B cell (primary cell): ENCODE data around the gene KIF13A. TPM values are rescaled to one million over a fixed set of nuclear protein-coding genes. Genes with fewer than 3 reads are reported as not detected.

Experiments used
- ATAC-seq: fragments of 200-7000 bp; cut with Tn5 transposase; one replicate; pipeline ENCODE4 v1.10.0; 2021; ENCODE audit warnings: low read depth, mild to moderate bottlenecking, moderate number of reproducible peaks, moderate library complexity
- CTCF ChIA-PET: fragments of 350-600 bp; sonication (Branson Sonifier 250); formaldehyde crosslinking; loops from one replicate; lab custom pipeline; 2021; ENCODE audit warnings: antibody characterized with exemption, inconsistent platforms; lab: Charles Lee
- POLR2A ChIA-PET: fragments of 350-600 bp; sonication (Branson Sonifier 250); formaldehyde crosslinking; loops from one replicate; lab custom pipeline; 2021; ENCODE audit warnings: antibody characterized with exemption; lab: Charles Lee
- DNase-seq: peaks from one replicate; pipeline ENCODE4 v3.0.0; 2013
- H2AFZ ChIP-seq: 2 replicates; pipeline ENCODE4 v1.6.1; 2012; ENCODE audit warnings: mild to moderate bottlenecking, low read depth, low read length; ENCODE audit not compliant: insufficient read depth, poor library complexity, severe bottlenecking
- H3K27ac ChIP-seq, 2 donors: 1 replicate in 1 of 2; 2 replicates in 1 of 2; pipeline ENCODE4 v1.5.1; 2012 to 2013; ENCODE audit warnings: low read length in 2 of 2, mild to moderate bottlenecking in 2 of 2, moderate library complexity in 1 of 2
- H3K27me3 ChIP-seq, 4 experiments: fragments of 200-600 bp in 1 of 4; sonication (generic) in 1 of 4; replicated peaks in 1 of 4; 1 replicate in 2 of 4; 2 replicates in 2 of 4; pipeline versions ENCODE4 v1.6.1 to v1.7.0; 2013 to 2016; ENCODE audit warnings: low read length in 3 of 4, mild to moderate bottlenecking in 2 of 4, mixed read lengths in 1 of 4, moderate library complexity in 1 of 4; ENCODE audit not compliant: insufficient read depth in 4 of 4, control insufficient read depth in 3 of 4; ENCODE audit errors: control extremely low read depth in 1 of 4
- H3K36me3 ChIP-seq, 2 experiments: replicated peaks in 1 of 2; 1 replicate in 1 of 2; 2 replicates in 1 of 2; pipeline versions ENCODE4 v1.6.1 to v1.7.1; 2013; ENCODE audit warnings: low read length in 1 of 2; ENCODE audit not compliant: insufficient read depth in 2 of 2, control insufficient read depth in 1 of 2; ENCODE audit errors: control extremely low read depth in 1 of 2, extremely low read depth in 1 of 2
- H3K4me1 ChIP-seq, 2 donors: fragments of 200-600 bp in 1 of 2; sonication (generic) in 1 of 2; 1 replicate in 1 of 2; 2 replicates in 1 of 2; pipeline versions ENCODE4 v1.5.1 to v1.6.1; 2013 to 2017; ENCODE audit warnings: low read length in 2 of 2; ENCODE audit not compliant: control insufficient read depth in 2 of 2, insufficient read depth in 2 of 2
- H3K4me2 ChIP-seq: replicated peaks from 2 replicates; pipeline ENCODE3; 2012; ENCODE audit warnings: mild to moderate bottlenecking, low read depth, low read length; ENCODE audit not compliant: poor library complexity, severe bottlenecking
- H3K4me3 ChIP-seq, 5 experiments: fragments of 200-600 bp in 1 of 5; sonication (generic) in 1 of 5; 1 replicate in 3 of 5; 2 replicates in 2 of 5; pipeline versions ENCODE4 v1.5.1 to v1.7.0; 2011 to 2016; ENCODE audit warnings: low read length in 4 of 5, mild to moderate bottlenecking in 4 of 5, low read depth in 2 of 5, control low read depth in 1 of 5, moderate library complexity in 1 of 5; ENCODE audit not compliant: insufficient read depth in 1 of 5; ENCODE audit errors: control extremely low read depth in 1 of 5, extremely low read depth in 1 of 5
- H3K79me2 ChIP-seq: fragments of 200-600 bp; sonication (generic); one replicate; pipeline ENCODE4 v1.6.0; 2016; ENCODE audit warnings: low read length; ENCODE audit not compliant: control insufficient read depth, insufficient read depth
- H3K9ac ChIP-seq: fragments of 200-600 bp; sonication (generic); 2 replicates; pipeline ENCODE4 v1.6.1; 2017; ENCODE audit warnings: mild to moderate bottlenecking, low read length, moderate library complexity
- H3K9me3 ChIP-seq, 3 donors: one replicate each; pipeline versions ENCODE4 v1.6.1 to v1.7.1; 2013; ENCODE audit warnings: low read length in 2 of 3; ENCODE audit not compliant: control insufficient read depth in 2 of 3, insufficient read depth in 1 of 3; ENCODE audit errors: control extremely low read depth in 1 of 3
- H4K20me1 ChIP-seq: 2 replicates; pipeline ENCODE4 v1.6.0; 2012; ENCODE audit warnings: mild to moderate bottlenecking, low read length; ENCODE audit not compliant: insufficient read depth, control insufficient read depth, poor library complexity, severe bottlenecking
- H3K27ac Mint-ChIP-seq: one replicate; pipeline ENCODE4 v1.8.0; 2021; ENCODE audit warnings: mixed read lengths
- H3K27me3 Mint-ChIP-seq: one replicate; pipeline ENCODE4 v1.8.0; 2021; ENCODE audit warnings: mixed read lengths
- H3K4me1 Mint-ChIP-seq: one replicate; pipeline ENCODE4 v1.8.0; 2021; ENCODE audit warnings: mixed read lengths
- H3K4me3 Mint-ChIP-seq: one replicate; pipeline ENCODE4 v1.8.0; 2021; ENCODE audit warnings: mixed read lengths
- H3K9me3 Mint-ChIP-seq: one replicate; pipeline ENCODE4 v1.8.0; 2022; ENCODE audit warnings: mixed read lengths; ENCODE audit not compliant: insufficient read depth
- CTCF ChIP-seq: fragments of 200-600 bp; IDR thresholded peaks from one replicate; pipeline ENCODE4 v1.8.0; 2022; ENCODE audit warnings: antibody characterized with exemption, mild to moderate bottlenecking
- EZH2 ChIP-seq: IDR thresholded peaks from 2 replicates; pipeline ENCODE4 v1.6.1; 2012; ENCODE audit warnings: borderline replicate concordance, low read depth, mild to moderate bottlenecking, moderate library complexity, low read length; ENCODE audit not compliant: insufficient read depth, poor library complexity, severe bottlenecking
- WGBS: methylation state at CpG from one replicate; pipeline ENCODE4 v1.1.5; 2013; ENCODE audit warnings: missing lambda C conversion rate; ENCODE audit not compliant: insufficient coverage; 5-methylcytosine and 5-hydroxymethylcytosine counted together
- intact Hi-C: fragments of 100-400 bp; cut with micrococcal nuclease; formaldehyde crosslinking; loops from one replicate; pipeline ENCODE4 v1.10.0; 2022
- polyA plus RNA-seq: library from polyadenylated mRNA; depleted of rRNA; stranded (reverse); fragments of >200 nt; gene quantifications from 2 replicates; pipeline ENCODE4 v1.2.3, GENCODE V29; 2012
- total RNA-seq, 2 donors: library from RNA; stranded (reverse); fragments of 120-200 nt in 1 of 2; gene quantifications; 1 replicate in 1 of 2; 2 replicates in 1 of 2; pipeline versions ENCODE4 v1.2.3 to v1.2.4, GENCODE V29; 2013 to 2022

KIF13A gene
- total and polyA plus RNA-seq, 2 donors (not counting 1 experiment from before 2014, with no cell fraction given) = 2.1 to 23.4 TPM

- Histone ChIP-seq H4K20me1 (no peaks in the 10 kb centered on the region), H3K4me1 (no peaks in the 10 kb centered on the region), H3K27ac (no peak overlapping the region), H2AFZ (no peak overlapping the region), H3K27me3 (no peaks in the 10 kb centered on the region), H3K9me3 (no peaks in the 10 kb centered on the region), H3K36me3 (no peaks in the 10 kb centered on the region), H3K4me2 (no peak overlapping the region), H3K79me2 (no peaks in the 10 kb centered on the region), H3K4me3 (no peak overlapping the region), H3K9ac (no peak overlapping the region)
- Mint-ChIP-seq H3K27ac (no peak overlapping the region), H3K4me3 (no peak overlapping the region), H3K27me3 (no peaks in the 10 kb centered on the region), H3K9me3 (no peaks in the 10 kb centered on the region), H3K4me1 (peaks cover 3% of the 10 kb centered on the region)
- DNase-seq = no peak
- CTCF ChIA-PET = interaction anchor here (0.7 kb wide), 1 partner anchor 13 kb away, joined by 3 read pairs; no protein-coding TSS in a partner anchor
- WGBS = 27% methylated on average over 2 of the region's 6 CpGs
- POLR2A ChIA-PET = no interaction called here
- TF ChIP-seq CTCF = no peak
- intact Hi-C loops = no loop called here
- no peak for ATAC-seq
Observed at GRCh38 chr6:17869010-17869752, 118.3 kb downstream of the KIF13A start.

- no peak overlapping the region for H3K27ac Mint-ChIP-seq
- Histone ChIP-seq H3K9me3 (no peaks in the 10 kb centered on the region), H3K4me2 (no peak overlapping the region)
Observed at GRCh38 chr6:17867880-17868279, 119.6 kb downstream of the KIF13A start.

More at GRCh38 chr6:17867880-17868279, 119.6 kb downstream of the KIF13A start:
- Histone ChIP-seq H3K79me2 (no peaks in the 10 kb centered on the region), H3K9ac (no peak overlapping the region), H3K36me3 (no peaks in the 10 kb centered on the region), H3K27ac (no peak overlapping the region), H3K27me3 (no peaks in the 10 kb centered on the region), H4K20me1 (no peaks in the 10 kb centered on the region), H3K4me1 (no peaks in the 10 kb centered on the region), H2AFZ (no peak overlapping the region), H3K4me3 (no peak overlapping the region)
- 100% methylated on average over 1 of the region's 1 CpG for WGBS
- Mint-ChIP-seq H3K4me1 (peaks cover 3% of the 10 kb centered on the region), H3K27me3 (no peaks in the 10 kb centered on the region), H3K4me3 (no peak overlapping the region), H3K9me3 (no peaks in the 10 kb centered on the region)
- TF ChIP-seq CTCF (no peak), EZH2 (no peak)
- ChIA-PET CTCF (no interaction called here), POLR2A (no interaction called here)
- intact Hi-C loops = no loop called here
- no peak for ATAC-seq
- no peak for DNase-seq
